HG03442 (cell line): ENCODE measurements around the gene ENOX2.

Source experiments
- ATAC-seq: cut with Tn5 transposase; IDR thresholded peaks from one replicate; pipeline ENCODE4 v1.9.1; 2021; ENCODE audit warnings: mild to moderate bottlenecking, moderate library complexity; ENCODE audit not compliant: unreplicated experiment

Gene ENOX2

DNA sequence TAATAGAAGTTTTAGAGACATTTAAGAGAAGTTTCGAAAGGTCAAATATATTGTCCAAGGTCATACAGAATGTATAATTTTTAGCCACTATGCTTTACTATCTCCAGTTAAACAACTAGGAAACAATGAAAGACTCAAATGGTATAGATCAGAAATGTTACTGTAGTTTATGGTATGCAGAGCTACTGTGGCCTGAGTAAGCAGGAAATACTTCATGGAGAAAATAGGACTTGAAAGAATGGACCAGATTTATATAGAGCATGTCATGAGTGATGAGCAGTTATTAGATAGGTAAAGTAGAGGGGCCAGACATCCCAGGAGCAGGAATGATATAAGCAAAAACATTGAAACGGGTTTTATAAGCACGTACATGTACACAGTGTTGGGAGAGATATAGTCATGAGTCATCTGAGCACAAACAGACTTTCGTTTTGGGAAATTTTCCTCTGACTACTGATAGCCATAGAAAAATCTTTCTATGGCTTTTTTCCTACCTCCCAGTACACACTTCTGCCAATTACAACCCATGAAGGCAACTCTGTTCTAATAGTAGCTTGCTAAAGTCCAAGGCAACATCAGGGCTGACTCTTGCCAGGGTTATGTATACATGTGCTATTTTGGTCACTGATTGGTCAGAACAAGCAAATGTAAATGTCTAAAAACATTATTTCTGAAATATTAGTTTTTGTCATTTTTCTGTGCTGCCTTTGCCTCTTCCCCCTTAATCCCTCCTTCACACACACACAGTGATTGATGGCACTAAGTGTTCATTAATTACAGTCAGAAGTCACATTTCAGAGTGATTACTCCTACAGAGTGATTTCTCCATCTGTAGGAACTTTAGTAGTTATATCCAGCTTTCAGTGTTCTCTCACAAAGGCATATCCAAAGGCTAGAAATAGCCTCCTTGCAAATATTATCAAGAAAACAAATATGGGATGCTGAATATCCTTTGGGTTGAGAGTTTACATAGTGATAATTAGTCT, 198.7 kb downstream of the ENOX2 start:
- ATAC-seq: no peak

DNA sequence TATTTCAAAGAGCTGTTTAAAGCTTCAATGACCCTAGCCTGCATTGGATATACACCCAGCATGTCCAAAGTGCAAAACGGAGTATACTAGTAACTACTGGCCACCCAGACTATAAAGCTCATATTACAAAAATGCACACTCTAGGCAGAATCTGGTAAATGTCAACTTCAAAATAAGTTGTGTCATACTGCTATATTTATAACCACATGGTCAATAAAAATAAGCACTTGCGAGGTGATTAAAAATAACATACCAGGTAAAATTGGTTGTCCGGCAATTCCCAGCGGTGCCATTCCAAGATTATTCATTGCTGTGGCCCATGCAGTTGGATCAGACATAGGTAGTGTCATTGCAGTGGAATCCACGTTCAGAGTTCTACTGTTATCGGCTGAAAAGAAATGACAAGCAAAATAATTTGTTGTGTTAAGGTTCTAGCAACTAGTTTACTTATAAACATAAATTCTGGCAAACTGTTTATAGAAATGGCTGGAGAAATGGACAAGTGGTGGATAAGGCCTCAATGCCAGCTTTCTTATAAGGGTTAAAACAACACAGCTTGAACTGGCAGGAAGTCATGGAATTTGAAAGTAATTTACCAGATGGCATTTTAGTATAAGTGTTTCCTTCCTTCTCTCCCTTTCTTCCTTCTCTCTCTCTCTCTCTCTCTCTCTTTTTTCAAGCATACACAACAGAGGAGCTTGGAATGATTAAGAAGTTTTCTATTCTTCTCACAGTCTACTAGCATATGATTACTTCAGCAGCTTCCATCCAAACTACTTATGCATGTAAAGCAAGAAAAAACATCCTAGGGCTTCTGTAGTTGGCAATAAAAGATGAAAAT, 199.9 kb downstream of the ENOX2 start:
- ATAC-seq: no peak

DNA sequence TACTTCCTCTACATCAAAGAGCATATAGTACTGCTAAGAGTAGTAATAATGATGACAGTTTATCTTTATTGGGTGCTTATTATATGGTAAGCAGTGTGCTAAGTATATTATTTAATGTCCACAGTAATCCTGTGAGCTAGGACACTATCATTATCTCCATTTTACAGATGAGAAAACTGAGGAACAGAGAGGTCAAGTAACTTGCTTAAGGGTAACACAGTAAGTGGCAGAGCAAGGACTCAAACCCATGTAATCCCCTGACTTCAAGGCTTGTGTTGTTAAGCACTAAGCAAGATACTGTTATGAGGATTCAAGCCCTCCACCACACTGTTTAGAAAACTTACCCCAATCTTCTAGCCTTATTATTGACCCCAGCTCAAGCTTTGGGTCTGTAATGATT, 202.4 kb downstream of the ENOX2 start:
- ATAC-seq: no peak

DNA sequence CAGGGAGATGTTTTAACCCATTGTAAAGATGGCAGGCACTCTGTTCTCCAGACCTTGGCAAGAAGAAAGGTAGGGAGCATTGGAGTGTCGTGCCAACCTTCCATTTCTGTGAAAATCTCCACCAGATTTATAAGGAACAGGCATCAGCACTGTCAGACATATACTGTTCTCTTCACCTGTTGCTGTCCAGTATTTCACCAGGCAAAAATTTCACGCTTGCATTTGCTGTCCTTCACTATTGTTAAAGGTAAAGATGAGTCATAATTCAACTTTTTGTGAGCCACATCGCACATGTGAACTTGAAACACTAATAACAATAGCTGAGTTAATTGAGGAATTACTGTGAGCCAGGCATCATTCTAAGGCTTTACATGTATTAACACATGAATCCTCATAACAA, 203.4 kb downstream of the ENOX2 start:
- ATAC-seq: no peak

DNA sequence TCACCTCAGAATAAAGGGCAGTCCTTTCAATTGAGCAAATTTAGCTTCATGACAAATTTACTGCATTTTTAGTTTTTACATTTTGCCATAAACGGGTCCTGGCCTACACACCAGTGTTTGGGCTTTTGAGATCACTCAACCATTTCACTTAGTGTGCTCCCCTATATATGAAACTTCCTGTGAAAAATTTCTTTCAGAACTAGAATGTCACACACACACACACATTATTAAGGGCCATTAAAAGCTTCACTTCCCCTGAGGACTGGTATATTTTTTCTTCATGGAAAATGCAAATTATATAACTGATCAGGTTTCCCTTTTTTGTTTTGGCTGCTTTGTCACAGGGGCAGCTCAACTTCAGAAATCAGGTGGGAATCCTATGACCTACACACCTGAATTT, 206.5 kb downstream of the ENOX2 start:
- ATAC-seq: no peak

DNA sequence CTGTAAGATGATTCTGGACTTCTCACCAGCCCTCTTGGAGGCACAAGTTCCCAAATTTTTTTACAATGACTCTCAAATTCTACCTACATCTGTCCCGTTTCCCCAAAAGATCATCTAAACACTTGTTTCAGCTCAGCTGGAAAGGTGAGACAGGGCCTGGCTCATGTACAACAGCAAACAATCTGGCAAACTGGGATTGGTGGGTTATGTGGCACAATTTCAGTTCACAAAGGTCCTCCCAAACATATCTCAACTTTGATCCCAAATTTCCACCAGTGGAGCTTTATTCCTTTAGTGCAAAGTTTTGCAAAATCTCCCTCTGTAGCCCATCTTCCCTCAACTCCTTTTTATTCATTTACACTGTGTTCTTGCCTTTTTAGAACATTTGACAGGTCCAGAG, 207.1 kb downstream of the ENOX2 start:
- no peak for ATAC-seq

DNA sequence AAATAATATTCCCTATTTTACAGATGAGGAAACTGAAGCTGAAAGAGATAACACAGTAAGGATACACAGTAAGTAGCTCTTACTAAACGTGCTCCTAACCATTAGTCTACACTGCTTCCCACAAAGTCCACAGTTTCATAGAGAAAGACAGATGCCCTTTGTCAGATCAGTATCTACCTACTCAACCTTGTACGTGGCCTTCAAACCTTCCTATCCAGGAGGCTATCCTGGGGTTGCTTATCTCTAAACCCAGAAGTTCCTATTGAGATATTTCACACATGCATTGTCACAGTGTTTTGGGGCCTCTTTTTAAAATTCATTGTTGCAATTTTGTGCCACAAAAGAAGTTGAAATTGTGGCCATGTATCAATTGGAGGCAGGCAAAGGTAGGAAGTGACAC, 208.0 kb downstream of the ENOX2 start:
- no peak for ATAC-seq

DNA sequence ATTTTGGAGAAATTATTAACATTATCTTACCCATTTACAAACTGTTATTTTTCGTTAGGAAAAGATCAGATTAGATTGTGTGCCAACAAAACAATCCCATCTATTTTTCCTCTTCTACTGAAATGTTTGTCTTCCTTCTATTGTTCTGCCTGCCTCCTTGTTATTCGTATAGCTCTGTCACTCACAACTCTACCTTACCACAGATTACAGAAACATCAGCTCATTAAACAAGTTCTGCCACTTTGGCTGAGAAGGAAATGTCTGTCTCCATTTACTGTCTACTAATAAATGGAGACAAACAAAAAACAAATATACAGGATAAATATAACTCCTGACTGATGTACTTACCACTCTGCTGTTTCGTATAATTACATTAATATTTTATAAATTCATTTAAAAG, 211.4 kb downstream of the ENOX2 start:
- ATAC-seq: no peak

DNA sequence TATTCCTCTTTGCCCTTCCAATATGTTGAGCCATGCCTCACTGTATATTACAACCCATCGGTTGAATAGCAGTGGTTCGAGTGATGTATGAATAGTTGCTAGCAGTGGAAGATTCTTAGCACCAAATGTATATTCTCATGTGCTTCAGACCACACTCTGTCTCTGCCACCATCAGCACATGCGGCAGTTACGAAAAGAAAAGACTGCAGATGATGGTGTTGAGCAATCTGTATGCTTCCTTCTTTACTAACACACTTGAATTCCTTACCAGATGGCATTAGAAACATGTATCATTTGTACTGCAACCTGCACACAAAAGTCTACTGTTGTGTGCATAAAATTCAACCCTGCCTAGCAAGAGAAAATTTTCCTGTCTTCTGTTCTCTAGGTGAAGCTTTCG, 214.6 kb downstream of the ENOX2 start:
- no peak for ATAC-seq

DNA sequence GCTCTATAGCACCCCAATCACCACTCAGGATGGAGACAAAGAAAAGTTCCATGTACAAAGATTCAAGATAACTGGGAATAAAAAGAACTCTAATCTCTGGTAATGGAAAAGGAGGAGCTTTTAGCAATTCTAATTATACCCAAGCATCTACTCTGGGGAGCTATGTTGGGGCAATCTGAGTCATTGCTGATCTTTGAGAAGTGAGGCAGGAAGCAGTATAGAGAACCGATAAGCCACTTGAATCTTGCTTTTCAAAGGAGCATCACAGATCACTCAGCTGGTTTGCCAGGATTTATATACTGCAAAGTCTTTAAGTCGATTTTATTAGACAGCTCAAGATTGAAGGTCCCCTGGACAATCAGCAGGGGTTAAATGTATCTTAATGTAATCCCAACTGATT, 220.0 kb downstream of the ENOX2 start:
- ATAC-seq: no peak

DNA sequence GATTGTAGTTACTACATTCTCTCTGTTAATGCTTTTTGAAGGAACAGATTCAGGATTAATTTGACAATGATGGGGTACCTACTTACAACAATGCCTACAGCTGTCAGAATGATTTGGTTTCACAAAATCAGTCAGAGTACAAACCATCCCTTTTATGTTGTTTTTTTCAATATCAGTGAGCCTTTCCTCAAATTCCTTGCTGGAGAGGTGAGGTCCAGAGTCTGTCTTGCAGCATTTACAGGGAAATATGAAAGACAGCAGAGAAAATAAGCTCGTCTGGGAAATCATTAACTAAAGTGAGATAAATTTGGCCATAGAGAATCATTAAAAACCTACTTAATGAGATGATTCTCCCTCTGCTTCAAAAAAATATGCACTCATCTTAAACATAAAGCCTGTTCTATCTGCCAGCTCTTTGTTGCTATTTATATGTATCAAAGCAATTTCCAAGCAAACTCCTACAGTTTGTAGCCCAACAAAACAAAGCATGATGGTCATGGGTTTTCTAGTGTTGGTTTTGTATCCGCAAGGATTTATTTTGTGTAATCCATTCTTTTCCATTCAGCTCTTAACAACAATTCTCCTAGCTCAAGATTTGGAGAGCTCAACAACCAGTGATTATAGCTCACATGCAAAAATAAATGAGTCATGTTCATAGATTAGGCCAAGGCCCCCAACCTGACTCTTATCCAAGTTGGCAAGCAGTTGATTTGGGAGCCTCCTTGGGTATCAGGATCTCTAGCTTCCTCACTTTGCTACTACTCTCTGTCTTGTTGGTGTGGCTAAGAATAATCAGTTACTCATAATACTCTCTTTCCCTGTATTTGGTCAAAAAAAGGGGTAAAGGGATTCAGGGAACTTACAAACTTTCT, 222.6 kb downstream of the ENOX2 start:
- no peak for ATAC-seq

DNA sequence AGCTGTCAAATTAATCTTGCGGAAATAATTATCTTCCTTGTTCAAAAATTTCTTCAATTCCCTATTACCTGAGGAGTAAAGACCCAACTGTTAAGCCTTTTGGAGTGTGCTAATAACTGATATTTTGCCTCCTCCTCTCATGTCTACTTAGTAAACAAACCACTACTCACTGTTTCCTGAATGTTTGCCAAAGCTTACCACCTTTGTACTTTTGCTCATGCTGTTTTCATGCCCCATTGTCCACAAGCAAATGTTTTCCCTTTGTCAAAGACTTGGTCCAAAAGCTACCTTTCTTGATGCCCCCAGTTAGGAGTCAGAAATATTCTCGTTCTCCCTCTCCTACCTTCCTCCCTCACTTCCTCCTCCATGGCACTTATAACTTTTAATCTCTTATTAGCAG, 226.1 kb downstream of the ENOX2 start:
- no peak for ATAC-seq

DNA sequence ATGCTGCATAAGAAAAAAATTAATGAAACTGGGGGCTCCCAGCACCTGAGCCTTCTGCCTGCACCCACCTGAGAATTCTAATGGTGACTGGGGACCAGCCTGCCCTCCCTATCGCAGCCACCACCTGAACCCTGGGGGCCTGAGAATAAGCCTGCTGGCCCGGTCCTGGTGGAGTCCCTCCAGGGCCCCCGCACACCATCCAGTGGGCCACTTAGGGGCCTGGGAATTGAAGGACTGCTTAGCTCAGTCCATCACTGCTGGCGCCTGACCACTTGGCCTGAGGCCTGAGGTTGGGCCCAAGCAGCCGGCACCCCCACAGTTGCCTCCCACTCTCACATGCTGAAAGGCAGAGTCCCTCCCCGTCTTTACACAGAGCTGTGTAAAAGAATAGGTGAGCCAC, 230.8 kb downstream of the ENOX2 start:
- ATAC-seq: no peak

DNA sequence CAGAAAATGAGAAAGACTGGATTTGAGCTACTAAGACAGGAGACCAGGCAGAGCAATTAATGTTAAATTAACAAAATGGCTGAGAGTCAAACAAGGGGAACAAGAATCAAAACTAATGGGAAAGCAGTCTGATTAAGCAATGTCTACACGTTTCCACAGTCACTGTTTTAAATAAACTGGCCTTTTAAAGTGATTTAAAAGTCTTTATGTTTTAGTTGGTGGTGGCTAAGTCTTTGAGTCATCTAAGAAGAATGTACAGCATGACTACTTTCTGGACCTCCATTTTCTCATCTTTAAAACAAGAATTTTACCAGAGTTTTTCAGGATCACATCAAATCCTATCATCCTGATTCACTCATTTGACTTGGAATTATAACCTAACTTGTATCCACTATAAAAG, 233.8 kb downstream of the ENOX2 start:
- no peak for ATAC-seq

DNA sequence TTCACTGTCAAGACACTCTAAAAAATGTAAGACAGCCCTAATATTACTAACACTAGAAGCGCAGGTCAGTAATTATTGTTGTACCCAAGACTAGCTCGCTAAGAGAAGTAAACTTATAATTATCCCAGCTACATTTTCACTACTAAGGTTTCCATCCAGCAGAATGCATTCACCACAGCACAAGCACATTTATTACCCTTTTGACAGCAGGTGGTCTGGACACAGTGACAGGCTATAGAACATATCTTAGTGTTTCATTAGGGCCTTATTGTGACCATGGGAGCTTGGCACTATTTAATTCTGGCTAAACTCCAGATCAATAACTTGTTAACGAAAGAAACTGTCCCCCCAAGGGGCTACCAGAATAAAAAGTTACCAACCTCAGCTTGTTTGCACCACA, 237.7 kb downstream of the ENOX2 start:
- ATAC-seq: no peak

DNA sequence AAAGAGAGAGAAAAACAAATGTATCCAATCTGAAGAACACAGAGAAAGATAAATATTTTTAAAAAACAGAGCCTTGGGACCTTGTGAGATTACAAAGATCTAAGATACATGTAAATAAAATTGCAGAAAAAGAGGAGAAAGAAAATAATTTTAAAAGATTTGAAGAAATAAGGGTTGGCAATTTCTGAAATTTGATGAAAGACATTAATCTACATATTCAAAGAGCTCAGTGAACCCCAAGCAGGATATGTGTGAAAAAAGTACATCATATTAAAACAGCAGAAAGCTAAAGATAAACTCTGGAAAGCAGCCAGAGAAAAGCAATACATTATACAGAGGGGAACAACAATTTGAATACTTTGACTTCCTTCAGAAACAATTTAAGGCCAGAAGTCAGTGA, 244.7 kb downstream of the ENOX2 start:
- no peak for ATAC-seq

DNA sequence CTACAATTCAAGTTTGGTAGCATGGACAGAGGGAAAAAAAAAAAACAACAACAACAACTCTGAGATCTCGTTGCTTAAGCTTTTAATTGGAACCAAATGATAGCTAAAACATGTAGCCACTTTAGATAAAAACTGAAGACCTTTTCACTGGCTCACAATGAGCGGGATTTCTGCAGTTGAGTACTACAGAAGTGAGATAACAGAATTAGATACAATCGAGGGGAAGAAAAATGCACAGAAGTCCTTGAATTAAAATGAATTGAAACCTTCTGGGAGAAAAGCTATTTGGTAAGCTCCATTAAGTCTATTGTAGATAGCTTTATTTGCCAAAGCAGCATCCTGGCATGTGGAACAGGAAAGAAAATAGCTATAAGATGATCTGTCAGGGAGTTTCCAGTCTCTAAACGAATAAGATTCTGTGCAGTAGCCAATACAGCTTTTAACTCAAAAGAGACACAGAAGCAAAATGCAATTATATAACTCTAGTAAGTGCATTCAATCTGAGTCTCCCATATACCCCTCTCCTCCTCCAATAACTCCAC, 248.5 kb downstream of the ENOX2 start:
- ATAC-seq: no peak

DNA sequence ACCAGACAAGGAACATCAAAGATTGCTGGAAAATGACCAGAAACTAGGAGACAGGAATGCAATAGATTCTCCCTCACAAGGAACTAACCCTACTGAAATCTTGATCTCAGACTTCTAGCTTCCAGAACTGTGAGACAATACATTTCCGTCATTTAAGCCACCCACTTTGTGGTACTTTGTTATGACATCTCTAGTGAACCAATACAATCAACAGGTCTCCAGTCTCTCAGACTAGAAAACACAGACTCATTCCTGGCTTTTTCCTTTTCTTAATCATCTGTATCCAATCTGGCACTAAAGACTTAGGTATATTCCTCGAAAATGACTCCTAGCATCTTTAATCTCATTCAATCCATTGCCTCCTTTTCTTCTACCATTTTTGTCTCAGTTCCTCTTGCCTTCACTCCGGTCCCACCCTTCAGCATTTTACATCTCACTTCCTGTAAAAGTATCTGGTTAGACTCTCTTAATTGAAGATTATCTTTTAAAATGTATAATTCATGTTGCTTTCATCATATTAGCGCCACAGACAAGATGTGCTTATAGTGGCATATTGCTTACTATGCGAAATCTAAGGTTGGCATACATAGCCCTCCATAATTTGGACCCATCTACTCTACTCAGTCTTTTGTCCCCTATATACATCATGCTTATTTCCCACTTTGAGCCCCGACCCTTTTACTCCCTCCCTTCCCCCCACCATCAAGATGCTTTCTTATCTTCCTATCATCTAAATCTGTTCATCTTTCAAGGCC, 250.0 kb downstream of the ENOX2 start:
- no peak for ATAC-seq

DNA sequence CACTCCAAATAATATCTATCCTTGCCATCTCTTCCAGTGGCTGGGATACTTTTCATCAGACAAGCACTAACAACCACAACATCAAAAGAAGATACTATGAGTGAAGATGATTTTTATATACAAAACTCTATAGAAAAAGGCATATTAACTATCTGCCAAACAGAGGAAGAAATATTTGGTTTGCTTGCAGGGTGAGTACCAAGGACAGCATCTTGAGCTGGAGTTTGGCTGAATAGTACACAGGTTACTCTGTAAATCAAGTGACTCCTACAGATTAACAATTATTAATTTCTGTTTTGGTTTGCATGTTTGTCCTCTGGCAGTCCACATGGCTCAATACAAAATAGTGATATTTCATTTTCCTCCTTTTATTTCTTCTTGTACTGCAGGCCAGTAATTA, 253.3 kb downstream of the ENOX2 start:
- ATAC-seq: no peak

DNA sequence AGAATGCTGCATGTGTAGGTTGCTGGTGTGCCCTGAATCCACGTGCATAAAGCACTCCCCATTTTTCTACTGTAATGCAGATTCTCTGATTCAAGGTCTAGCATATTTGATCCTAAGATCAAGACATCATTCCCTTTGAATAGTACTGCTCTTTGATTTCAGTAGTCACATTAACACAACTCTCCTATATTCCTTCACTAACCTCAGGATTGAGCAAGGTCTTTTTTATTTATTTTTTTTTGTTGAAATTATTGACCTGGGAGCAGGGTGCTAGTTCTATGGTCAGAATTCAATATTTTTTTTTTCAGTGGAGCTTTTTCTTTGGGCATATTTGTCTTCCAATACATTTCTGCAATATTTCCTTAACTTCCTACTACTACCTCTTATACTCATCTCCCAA, 255.5 kb downstream of the ENOX2 start:
- no peak for ATAC-seq
